Measurements from ENCODE around the gene TNNC2.

TNNC2 gene

GRCh38 chr20:45781391-45781931 lies 45.7 kb downstream of the TNNC2 start:
- no peak for DNase-seq (ENCODE audit: low read depth in 3 of 3)

GRCh38 chr20:45780159-45780558 lies 47.0 kb downstream of the TNNC2 start:
- no peak for DNase-seq (ENCODE audit: low read depth in 3 of 3)

GRCh38 chr20:45779011-45779915 lies 47.8 kb downstream of the TNNC2 start:
- DNase-seq (ENCODE audit: low read depth in 3 of 3): no peak

- no peak for DNase-seq (ENCODE audit: low read depth in 3 of 3)
Measured at GRCh38 chr20:45776931-45777330, 50.2 kb downstream of the TNNC2 start.

GRCh38 chr20:45775411-45775810 lies 51.7 kb downstream of the TNNC2 start:
- no peak for DNase-seq (ENCODE audit: low read depth in 3 of 3)

- DNase-seq (ENCODE audit: low read depth in 3 of 3): no peak
Measured at GRCh38 chr20:45774945-45775344, 52.2 kb downstream of the TNNC2 start.
